NCI-H2081 (cell line): Measurements from ENCODE around the gene GAS6.
"Not testable (repeated sequence)": the region's sequence is repeated elsewhere in the genome, so short reads cannot be mapped to it uniquely, and the experiment has no call there.

Source experiments
- DNase-seq, 2 experiments: peaks; one replicate each; lab custom pipeline; 2025; lab: John Stamatoyannopoulos, UW

Gene GAS6

GRCh38 chr13:113806104-113806471 is 57.8 kb downstream of the GAS6 start:
- no peak for DNase-seq

- DNase-seq = no peak
Observed at GRCh38 chr13:113805431-113806103, 58.3 kb downstream of the GAS6 start.

GRCh38 chr13:113804703-113805430 is 59.0 kb downstream of the GAS6 start:
- DNase-seq = no peak

GRCh38 chr13:113804017-113804702 is 59.7 kb downstream of the GAS6 start:
- no peak for DNase-seq

GRCh38 chr13:113803409-113804016 is 60.4 kb downstream of the GAS6 start:
- no peak for DNase-seq

GRCh38 chr13:113802761-113803160 is 61.1 kb downstream of the GAS6 start:
- DNase-seq = no peak

GRCh38 chr13:113802090-113802531 is 61.8 kb downstream of the GAS6 start:
- no peak for DNase-seq

- DNase-seq = no peak
Observed at GRCh38 chr13:113801289-113801961, 62.5 kb downstream of the GAS6 start.

- no peak for DNase-seq
Observed at GRCh38 chr13:113800576-113800926, 63.3 kb downstream of the GAS6 start.

- DNase-seq = no peak
Observed at GRCh38 chr13:113798200-113798811, 65.6 kb downstream of the GAS6 start.

- DNase-seq = no peak
Observed at GRCh38 chr13:113796964-113797676, 66.8 kb downstream of the GAS6 start.

- no peak for DNase-seq
Observed at GRCh38 chr13:113796211-113796963, 67.5 kb downstream of the GAS6 start.

GRCh38 chr13:113795362-113795761 is 68.5 kb downstream of the GAS6 start:
- DNase-seq = not testable (repeated sequence)

GRCh38 chr13:113794764-113795173 is 69.1 kb downstream of the GAS6 start:
- no peak for DNase-seq

GRCh38 chr13:113794086-113794485 is 69.8 kb downstream of the GAS6 start:
- DNase-seq = no peak

- no peak for DNase-seq
Observed at GRCh38 chr13:113793718-113794085, 70.2 kb downstream of the GAS6 start.

- DNase-seq = no peak
Observed at GRCh38 chr13:113792886-113793717, 70.8 kb downstream of the GAS6 start.

GRCh38 chr13:113792236-113792770 is 71.6 kb downstream of the GAS6 start:
- DNase-seq = no peak

GRCh38 chr13:113791761-113792160 is 72.1 kb downstream of the GAS6 start:
- DNase-seq = no peak
